ENCODE data around the gene PGP. TPM values are rescaled to one million over a fixed set of nuclear protein-coding genes. Genes with fewer than 3 reads are reported as not detected.

Gene PGP
- total RNA-seq (2022; extraction: Qiagen RNA extraction) = 14.8 to 33.1 TPM (median 32.4 TPM) in 5 replicates

GRCh38 chr16:2214719-2214968 is at the start of gene PGP:
Gene PGP, minus strand, starts transcription at chr16:2214840. Its CDS starts 63 bp downstream, at chr16:2214777.

GRCh38 chr16:2251296-2252111 is 36.9 kb upstream of the PGP start, which contains the start of gene ECI1:
Gene ECI1, minus strand, starts transcription at chr16:2251587. Its CDS starts 21 bp downstream, at chr16:2251566.

GRCh38 chr16:2236337-2237101 is 21.9 kb upstream of the PGP start, which contains the start of gene DNASE1L2:
Gene DNASE1L2, plus strand, starts transcription at chr16:2236444. Its CDS starts 373 bp downstream, at chr16:2236817.

GRCh38 chr16:2223221-2223941 is 8.7 kb upstream of the PGP start, which contains the start of gene E4F1:
Gene E4F1, plus strand, starts transcription at chr16:2223591. Its CDS starts 23 bp downstream, at chr16:2223614.

GRCh38 chr16:2210386-2211365 is 4.0 kb downstream of the PGP start, which contains the start of gene BRICD5:
Gene BRICD5, minus strand, starts transcription at chr16:2210863. Its CDS starts 30 bp downstream, at chr16:2210833.

GRCh38 chr16:2205104-2205966 is 9.3 kb downstream of the PGP start, which contains the start of gene MLST8:
Gene MLST8, plus strand, starts transcription at chr16:2205454. Its CDS starts 632 bp downstream, at chr16:2206086.

GRCh38 chr16:2196162-2196980 is 18.3 kb downstream of the PGP start, which contains the start of gene CASKIN1:
Gene CASKIN1, minus strand, starts transcription at chr16:2196605. Its CDS starts 173 bp downstream, at chr16:2196432.

Other genes with a start within 250 kb of the PGP start
- 0.14 TPM in 1 of 5 replicates, not detected in the others for gene RNF151, start 248.0 kb downstream of the PGP start, total RNA-seq (2022; extraction: Qiagen RNA extraction)
- gene TBL3, start 242.8 kb downstream of the PGP start, total RNA-seq (2022; extraction: Qiagen RNA extraction) = 32.4 to 40.8 TPM (median 37.5 TPM) in 5 replicates
- gene NOXO1, start 233.4 kb downstream of the PGP start, total RNA-seq (2022; extraction: Qiagen RNA extraction) = 0.17 to 0.29 TPM (median 0.20 TPM) in 5 replicates
- 25.6 to 46.4 TPM (median 39.9 TPM) in 5 replicates for gene GFER, start 230.6 kb downstream of the PGP start, total RNA-seq (2022; extraction: Qiagen RNA extraction)
- gene SYNGR3, start 224.9 kb downstream of the PGP start, total RNA-seq (2022; extraction: Qiagen RNA extraction) = 5.7 to 8.9 TPM (median 7.9 TPM) in 5 replicates
- 53.2 to 59.8 TPM (median 55.6 TPM) in 5 replicates for gene ZNF598, start 205.0 kb downstream of the PGP start, total RNA-seq (2022; extraction: Qiagen RNA extraction)
- gene NPW, start 195.1 kb downstream of the PGP start, total RNA-seq (2022; extraction: Qiagen RNA extraction) = 0.40 to 1.3 TPM (median 0.85 TPM) in 5 replicates
- gene NHERF2, start 187.9 kb downstream of the PGP start, total RNA-seq (2022; extraction: Qiagen RNA extraction) = 49.8 to 63.3 TPM (median 62.7 TPM) in 5 replicates
- 37.0 to 48.3 TPM (median 45.0 TPM) in 5 replicates for gene NTHL1, start 167.0 kb downstream of the PGP start, total RNA-seq (2022; extraction: Qiagen RNA extraction)
- gene TSC2, start 166.9 kb downstream of the PGP start, total RNA-seq (2022; extraction: Qiagen RNA extraction) = 33.2 to 41.6 TPM (median 39.4 TPM) in 5 replicates
- gene PKD1, start 78.9 kb downstream of the PGP start, total RNA-seq (2022; extraction: Qiagen RNA extraction) = 42.8 to 51.1 TPM (median 46.6 TPM) in 5 replicates
- 2.5 to 4.5 TPM (median 3.5 TPM) in 5 replicates for gene RAB26, start 66.2 kb downstream of the PGP start, total RNA-seq (2022; extraction: Qiagen RNA extraction)
- 43.6 to 52.2 TPM (median 48.9 TPM) in 5 replicates for gene TRAF7, start 59.1 kb downstream of the PGP start, total RNA-seq (2022; extraction: Qiagen RNA extraction)
- 0.36 to 1.3 TPM (median 0.64 TPM) in 5 replicates for gene CASKIN1, start 18.2 kb downstream of the PGP start, total RNA-seq (2022; extraction: Qiagen RNA extraction)
- 40.9 to 53.8 TPM (median 47.3 TPM) in 5 replicates for gene MLST8, start 9.4 kb downstream of the PGP start, total RNA-seq (2022; extraction: Qiagen RNA extraction)
- 3.7 to 4.9 TPM (median 4.6 TPM) in 5 replicates for gene BRICD5, start 4.0 kb downstream of the PGP start, total RNA-seq (2022; extraction: Qiagen RNA extraction)
- 19.8 to 26.0 TPM (median 22.9 TPM) in 5 replicates for gene E4F1, start 8.8 kb upstream of the PGP start, total RNA-seq (2022; extraction: Qiagen RNA extraction)
- 0.48 to 1.4 TPM (median 1.2 TPM) in 5 replicates for gene DNASE1L2, start 21.6 kb upstream of the PGP start, total RNA-seq (2022; extraction: Qiagen RNA extraction)
- 48.0 to 92.1 TPM (median 87.9 TPM) in 5 replicates for gene ECI1, start 36.7 kb upstream of the PGP start, total RNA-seq (2022; extraction: Qiagen RNA extraction)
- 251 to 287 TPM (median 263 TPM) in 5 replicates for gene RNPS1, start 53.3 kb upstream of the PGP start, total RNA-seq (2022; extraction: Qiagen RNA extraction)
- 15.5 to 21.7 TPM (median 21.3 TPM) in 5 replicates for gene ABCA3, start 125.9 kb upstream of the PGP start, total RNA-seq (2022; extraction: Qiagen RNA extraction)
- gene CCNF, start 214.6 kb upstream of the PGP start, total RNA-seq (2022; extraction: Qiagen RNA extraction) = 21.1 to 24.3 TPM (median 22.8 TPM) in 5 replicates
- gene TEDC2, start 245.3 kb upstream of the PGP start, total RNA-seq (2022; extraction: Qiagen RNA extraction) = 15.5 to 22.0 TPM (median 19.2 TPM) in 5 replicates